ACHN (cell line): Measurements from ENCODE around the gene C1QTNF5.

Experiments
- DNase-seq: peaks from one replicate; pipeline ENCODE4 v3.0.0-alpha.2; 2015
- in situ Hi-C: cut with HindIII; loops from 2 replicates; pipeline ENCODE4 v1.10.0; 2017; ENCODE audit warnings: low sequenced_read_pairs, low pct_ligation_motif_present, low pct_unique_long_range_greater_than_20kb

The C1QTNF5 gene

GRCh38 chr11:119373921-119374631 lies 33.4 kb upstream of the C1QTNF5 start:
- in situ Hi-C loops, result no loop called here

GRCh38 chr11:119373059-119373920 lies 32.6 kb upstream of the C1QTNF5 start:
- in situ Hi-C loops, result no loop called here
- no peak for DNase-seq

More at GRCh38 chr11:119373921-119374631, 33.4 kb upstream of the C1QTNF5 start:
- peak; percentile 68 for DNase-seq

DNA sequence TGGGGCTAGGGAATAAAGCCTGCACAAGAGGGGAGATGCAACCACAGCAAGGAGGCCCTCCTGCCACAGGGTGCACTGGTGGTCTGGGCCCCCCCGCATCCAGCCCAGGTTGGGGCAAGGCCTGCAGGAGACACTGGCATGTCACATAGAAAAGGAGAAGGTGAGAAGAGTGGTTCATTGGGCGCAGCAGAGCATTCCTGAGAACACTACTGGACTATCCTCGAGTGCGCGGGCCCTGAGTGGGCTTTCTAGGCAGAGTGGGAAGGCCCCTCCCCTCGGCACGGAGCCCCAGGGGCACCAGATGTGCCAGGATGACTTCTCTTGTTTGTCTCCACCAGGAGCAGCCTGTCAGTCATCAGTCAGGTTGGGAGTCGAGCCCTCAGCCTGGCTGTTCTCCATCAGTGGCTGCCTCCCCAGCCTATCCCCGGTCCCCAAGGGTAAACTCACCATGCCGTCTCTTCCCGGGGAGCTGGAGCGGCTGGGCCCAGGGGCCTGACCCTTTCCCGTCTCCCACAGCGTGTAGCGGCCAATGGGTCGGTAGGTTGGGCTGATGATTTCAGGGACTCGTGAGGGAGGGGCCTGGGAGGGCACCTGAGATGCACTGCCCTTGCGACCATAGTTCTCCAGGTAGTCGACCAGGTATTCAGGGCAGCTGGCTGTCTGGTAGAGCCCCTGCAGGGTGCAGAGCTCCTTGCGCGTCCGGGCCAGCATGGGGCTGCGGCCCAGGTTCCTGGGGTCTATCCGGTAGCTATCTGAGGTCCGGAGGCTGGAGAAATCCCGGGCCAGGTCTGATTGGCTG lies 31.8 kb upstream of the C1QTNF5 start:
- in situ Hi-C loops, result no loop called here
- no peak for DNase-seq

GRCh38 chr11:119371778-119372182 lies 31.1 kb upstream of the C1QTNF5 start:
- peak; percentile 47 for DNase-seq
- in situ Hi-C loops, result no loop called here

DNA sequence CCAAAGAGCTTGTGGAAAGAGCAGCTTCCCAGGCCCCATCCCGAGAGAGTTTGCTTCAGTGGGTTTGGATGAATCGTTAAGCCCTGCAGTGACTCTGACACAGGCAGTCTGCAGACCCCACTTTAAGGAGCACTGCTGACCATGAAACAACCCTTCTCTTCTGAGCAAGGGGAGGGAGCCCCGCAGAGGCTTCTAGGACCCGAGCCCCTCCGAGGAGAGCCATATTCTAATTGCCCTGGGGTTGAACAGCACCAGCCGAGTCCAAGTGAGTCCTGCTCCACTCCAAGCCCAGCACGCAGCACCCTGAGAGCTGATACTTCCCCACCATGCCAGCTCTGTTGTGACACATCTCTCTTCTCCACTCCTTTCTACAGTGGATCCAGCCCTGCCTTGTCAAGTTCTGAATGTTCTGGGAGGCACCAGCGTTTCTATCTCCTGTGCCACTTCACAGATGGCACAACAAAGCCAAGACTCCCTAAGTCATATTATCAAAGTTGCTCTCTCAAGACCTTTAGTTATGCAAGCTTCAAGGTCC lies 30.5 kb upstream of the C1QTNF5 start:
- DNase-seq, result no peak
- in situ Hi-C loops, result no loop called here

DNA sequence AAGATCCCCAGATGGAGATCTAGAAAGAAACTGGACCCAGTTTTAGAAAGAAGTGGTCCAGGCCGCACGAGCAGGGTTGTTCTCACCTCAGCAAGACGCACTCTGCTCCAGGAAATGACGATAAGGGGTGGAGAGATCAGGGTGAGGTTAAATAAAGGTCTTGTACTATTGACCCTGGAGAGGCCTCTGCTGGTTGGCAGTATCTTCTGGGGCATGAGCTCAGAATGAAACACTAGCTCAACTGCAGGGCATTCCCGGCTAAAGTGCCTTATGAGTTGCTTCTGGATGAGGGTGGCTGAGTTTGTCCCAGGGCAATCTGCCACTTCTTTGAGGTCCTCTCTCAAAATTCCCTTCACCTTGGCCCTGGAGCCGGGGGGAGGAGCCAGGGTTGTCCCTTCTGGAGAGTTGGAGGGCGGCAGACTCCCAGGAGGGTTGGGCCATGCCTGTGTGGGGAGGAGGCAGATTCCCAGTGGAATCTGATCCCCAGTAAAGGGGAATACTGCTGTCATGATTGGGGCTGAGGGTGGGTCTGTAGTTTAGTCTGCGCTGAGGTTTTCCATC lies 29.9 kb upstream of the C1QTNF5 start:
- DNase-seq, result no peak
- in situ Hi-C loops, result no loop called here

DNA sequence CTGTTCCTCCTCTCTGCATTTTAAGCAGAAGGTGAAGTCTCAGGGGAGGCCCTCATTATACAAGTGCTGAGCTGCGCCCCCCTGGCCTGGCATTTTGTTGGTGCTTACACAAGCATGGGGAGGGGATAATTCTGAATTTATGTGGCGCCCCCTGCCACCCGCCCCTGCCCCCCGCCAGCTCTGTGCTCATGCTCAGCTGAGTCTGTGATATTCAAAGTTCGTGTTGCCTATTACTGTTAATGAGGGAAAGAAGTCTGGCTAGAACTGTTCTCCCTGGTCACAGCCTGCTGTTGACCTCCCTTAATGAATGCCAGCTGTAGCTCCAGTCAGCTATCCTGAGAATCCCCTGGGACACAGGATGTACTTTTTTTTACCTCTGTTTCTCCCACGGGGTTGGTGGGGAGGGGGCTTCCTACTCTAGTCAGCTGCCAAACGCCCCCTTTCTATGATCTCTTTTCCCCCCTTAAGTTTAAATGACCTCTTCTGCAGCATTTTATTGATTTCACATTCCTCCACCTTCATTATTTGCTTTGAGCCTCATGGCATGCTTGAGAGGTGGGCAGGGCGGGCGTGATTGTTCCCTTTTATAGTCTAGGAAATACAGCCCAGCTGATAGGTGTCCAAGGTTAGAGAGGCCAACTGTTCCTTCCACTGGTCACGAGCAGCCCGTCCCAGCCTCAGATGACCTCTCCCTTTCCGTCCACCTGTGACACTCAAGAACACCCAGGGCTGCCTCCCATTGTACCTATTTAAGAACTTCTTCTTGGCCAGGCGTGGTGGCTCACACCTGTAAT lies 28.6 kb upstream of the C1QTNF5 start:
- DNase-seq, result no peak
- in situ Hi-C loops, result no loop called here

- DNase-seq, result no peak
- in situ Hi-C loops, result no loop called here
These were observed 27.7 kb upstream of the C1QTNF5 start for GRCh38 chr11:119368121-119369034.

DNA sequence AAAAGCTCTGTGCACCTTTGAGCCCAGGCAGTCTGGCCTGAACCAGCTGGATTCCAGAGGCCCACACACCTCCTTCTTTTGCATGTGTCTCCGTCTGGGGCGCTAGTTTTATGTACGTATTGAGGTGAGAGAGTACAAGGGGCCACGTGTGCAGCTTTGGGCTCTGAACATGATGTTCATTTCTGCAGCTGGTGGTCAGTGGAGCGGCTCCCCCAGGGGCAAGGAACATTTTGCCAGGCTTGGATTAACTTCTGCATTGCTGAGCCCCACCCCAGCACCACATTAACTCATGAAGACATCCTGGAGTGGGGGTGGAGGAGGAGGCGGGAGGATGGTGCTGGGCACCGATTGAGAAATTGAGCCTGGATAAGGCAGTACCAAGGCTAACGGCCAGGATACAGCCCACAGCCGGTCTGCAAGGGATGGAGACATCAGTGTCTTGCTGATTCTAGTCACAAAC lies 27.0 kb upstream of the C1QTNF5 start:
- in situ Hi-C loops, result no loop called here

GRCh38 chr11:119366690-119367620 lies 26.3 kb upstream of the C1QTNF5 start:
- in situ Hi-C loops, result no loop called here
- no peak for DNase-seq

More for the DNA sequence above, 27.0 kb upstream of the C1QTNF5 start:
- DNase-seq, result no peak

GRCh38 chr11:119365071-119365591 lies 24.4 kb upstream of the C1QTNF5 start:
- no peak for DNase-seq
- in situ Hi-C loops, result no loop called here

- in situ Hi-C loops, result no loop called here
- DNase-seq, result peak; percentile 48
These were observed 23.3 kb upstream of the C1QTNF5 start for GRCh38 chr11:119363851-119364590.

- in situ Hi-C loops, result no loop called here
- DNase-seq, result no peak
These were observed 22.6 kb upstream of the C1QTNF5 start for GRCh38 chr11:119363081-119363850.

DNA sequence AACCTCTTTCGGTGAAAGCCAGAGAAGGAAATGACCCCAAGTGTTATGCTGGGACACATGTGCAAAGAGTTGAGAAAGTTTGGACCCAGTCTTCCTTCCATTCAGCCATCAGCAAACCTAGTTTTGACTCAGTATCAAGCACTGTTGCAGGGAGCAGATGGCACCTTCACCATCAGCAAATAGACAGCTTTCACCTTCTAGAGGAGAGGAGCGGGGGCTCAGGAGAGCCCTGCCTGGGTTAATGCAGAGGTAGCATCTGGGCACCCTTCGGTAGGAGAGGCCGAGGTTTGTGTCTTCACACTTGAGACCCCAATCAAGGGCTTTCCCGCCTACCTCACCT lies 22.0 kb upstream of the C1QTNF5 start:
- DNase-seq, result no peak
- in situ Hi-C loops, result no loop called here
